CD4-positive, alpha-beta memory T cell (primary cell): ENCODE data around the gene DMGDH. TPM values are rescaled to one million over a fixed set of nuclear protein-coding genes. Genes with fewer than 3 reads are reported as not detected.

Experiments used
- CTCF ChIA-PET: fragments of 350-600 bp; sonication (Branson Sonifier 250); formaldehyde crosslinking; loops from one replicate; lab custom pipeline; 2021; ENCODE audit warnings: inconsistent platforms; ENCODE audit not compliant: partially characterized antibody; lab: Charles Lee
- POLR2A ChIA-PET: fragments of 350-600 bp; sonication (Branson Sonifier 250); formaldehyde crosslinking; loops from one replicate; lab custom pipeline; 2021; ENCODE audit not compliant: partially characterized antibody; lab: Charles Lee
- DNase-seq, 5 donors: peaks; one replicate each; pipeline versions ENCODE4 v3.0.0 to v3.0.0-alpha.2; 2020 to 2022; ENCODE audit warnings: mixed read lengths in 1 of 5
- H3K27ac ChIP-seq: one replicate; pipeline ENCODE4 v1.7.0; 2013; ENCODE audit warnings: low read depth, low read length
- H3K27me3 ChIP-seq: 2 replicates; pipeline ENCODE4 v1.7.0; 2013; ENCODE audit warnings: mild to moderate bottlenecking, low read length, moderate library complexity; ENCODE audit not compliant: insufficient read depth
- H3K36me3 ChIP-seq: 2 replicates; pipeline ENCODE4 v1.7.0; 2013; ENCODE audit warnings: mild to moderate bottlenecking, low read length, moderate library complexity; ENCODE audit not compliant: insufficient read depth
- H3K4me1 ChIP-seq: 2 replicates; pipeline ENCODE4 v1.7.0; 2013; ENCODE audit warnings: mild to moderate bottlenecking, low read length, moderate library complexity; ENCODE audit not compliant: insufficient read depth
- H3K4me3 ChIP-seq, 2 donors: one replicate each; pipeline ENCODE4 v1.7.0; 2013; ENCODE audit warnings: low read length in 2 of 2, mild to moderate bottlenecking in 1 of 2
- H3K9me3 ChIP-seq, 2 donors: one replicate each; pipeline ENCODE4 v1.7.0; 2013; ENCODE audit warnings: low read length in 2 of 2, control low read depth in 1 of 2; ENCODE audit not compliant: control insufficient read depth in 1 of 2
- H3K27ac Mint-ChIP-seq, 7 donors: one replicate each; pipeline ENCODE4 v1.8.0; 2020 to 2021; ENCODE audit warnings: mixed read lengths in 7 of 7, mild to moderate bottlenecking in 6 of 7, inconsistent platforms in 3 of 7, moderate library complexity in 3 of 7
- H3K27me3 Mint-ChIP-seq, 2 donors: one replicate each; pipeline ENCODE4 v1.8.0; 2020 to 2021; ENCODE audit warnings: mixed read lengths in 2 of 2
- H3K36me3 Mint-ChIP-seq, 2 donors: one replicate each; pipeline ENCODE4 v1.8.0; 2020 to 2021; ENCODE audit warnings: mixed read lengths in 2 of 2, inconsistent platforms in 1 of 2, mild to moderate bottlenecking in 1 of 2
- H3K4me1 Mint-ChIP-seq, 4 donors: one replicate each; pipeline ENCODE4 v1.8.0; 2020 to 2021; ENCODE audit warnings: mixed read lengths in 4 of 4, mild to moderate bottlenecking in 1 of 4
- H3K4me3 Mint-ChIP-seq, 8 donors: one replicate each; pipeline ENCODE4 v1.8.0; 2020 to 2021; ENCODE audit warnings: mixed read lengths in 8 of 8, mild to moderate bottlenecking in 7 of 8, moderate library complexity in 6 of 8, inconsistent platforms in 3 of 8
- H3K9me3 Mint-ChIP-seq, 8 donors: one replicate each; pipeline ENCODE4 v1.8.0; 2020 to 2021; ENCODE audit warnings: mixed read lengths in 8 of 8, mild to moderate bottlenecking in 5 of 8, inconsistent platforms in 3 of 8, moderate library complexity in 1 of 8
- intact Hi-C: fragments of 100-400 bp; cut with micrococcal nuclease; formaldehyde crosslinking; loops from one replicate; pipeline ENCODE4 v1.15.1; 2023
- polyA plus RNA-seq, 2 donors: library from polyadenylated mRNA; unstranded; fragments of 300-500 nt; fragmentation: Illumina TruSeq; gene quantifications; one replicate each; pipeline ENCODE4 v1.2.3, GENCODE V29; 2021
- total RNA-seq, 2 experiments: library from RNA; stranded (reverse); gene quantifications; one replicate each; pipeline ENCODE4 v1.2.3, GENCODE V29; 2021

DMGDH gene
- total and polyA plus RNA-seq, 4 experiments from 2014 or later, result 0.10 to 0.49 TPM; not detected in 2

DNA sequence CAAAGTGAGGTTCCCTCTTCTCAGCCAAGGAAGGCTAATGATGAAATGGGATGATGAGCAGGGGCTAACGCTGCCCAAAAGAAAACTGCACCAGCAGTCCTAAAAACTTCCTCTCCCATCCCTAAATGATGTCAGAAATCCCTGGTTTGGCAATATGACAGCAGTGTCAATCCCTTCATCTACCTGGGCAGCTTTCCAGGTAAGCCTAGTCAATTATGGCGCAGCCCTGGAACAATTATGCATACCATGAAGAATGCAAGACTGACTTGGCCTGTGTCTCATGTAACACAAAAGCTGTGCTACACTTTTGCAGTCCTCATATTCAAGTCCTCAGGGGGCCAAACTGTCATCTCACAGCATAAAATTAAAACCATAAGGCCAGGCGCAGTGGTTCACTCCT lies 7.0 kb downstream of the DMGDH start:
- Mint-ChIP-seq H3K36me3 (no peaks in the 10 kb centered on the region), H3K4me1 (no peaks in the 10 kb centered on the region), H3K27ac (no peak overlapping the region), H3K4me3 (no peak overlapping the region), H3K9me3 (peaks cover 0 to 3% (median 0%) of the 10 kb centered on the region in 8 donors), H3K27me3 (peaks cover 14 to 15% of the 10 kb centered on the region in 2 donors)
- no peak overlapping the region for H3K27ac ChIP-seq
- ChIA-PET POLR2A (no interaction called here), CTCF (no interaction called here)
- no peaks in the 10 kb centered on the region for H3K27me3 ChIP-seq
- H3K36me3 ChIP-seq, result no peaks in the 10 kb centered on the region
- no peak overlapping the region for H3K4me3 ChIP-seq
- no peaks in the 10 kb centered on the region for H3K9me3 ChIP-seq
- no peaks in the 10 kb centered on the region for H3K4me1 ChIP-seq
- intact Hi-C loops, result no loop called here
- no peak for DNase-seq

DNA sequence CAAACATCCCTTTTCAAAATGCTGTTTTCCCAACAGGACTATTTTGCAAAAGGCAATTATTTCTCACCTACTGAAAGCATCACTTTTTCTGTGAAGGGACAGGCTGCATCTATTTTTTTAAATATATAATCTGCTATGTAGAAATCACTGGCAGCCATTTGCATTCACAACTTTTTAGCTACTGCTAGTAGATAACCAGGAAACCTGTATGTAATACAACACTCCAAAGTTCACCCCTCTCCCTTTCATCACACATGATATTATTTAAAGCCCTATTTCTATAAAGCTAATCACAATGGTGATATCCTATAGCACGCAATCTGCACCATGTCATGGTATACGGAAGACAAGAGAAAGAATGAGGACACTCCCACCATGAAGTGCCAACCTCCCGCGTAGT lies 9.8 kb downstream of the DMGDH start:
- intact Hi-C loops, result no loop called here
- Histone ChIP-seq H3K36me3 (no peaks in the 10 kb centered on the region), H3K4me1 (no peaks in the 10 kb centered on the region), H3K9me3 (no peaks in the 10 kb centered on the region), H3K27me3 (no peaks in the 10 kb centered on the region), H3K4me3 (no peak overlapping the region), H3K27ac (no peak overlapping the region)
- POLR2A ChIA-PET, result no interaction called here
- no peaks in the 10 kb centered on the region for H3K36me3 Mint-ChIP-seq
- H3K9me3 Mint-ChIP-seq, result peaks cover 0 to 2% (median 0%) of the 10 kb centered on the region in 8 donors
- H3K27me3 Mint-ChIP-seq, result peaks cover 12 to 18% of the 10 kb centered on the region in 2 donors
- no peak overlapping the region for H3K4me3 Mint-ChIP-seq
- H3K27ac Mint-ChIP-seq, result no peak overlapping the region
- CTCF ChIA-PET, result interaction anchor here (0.9 kb wide), 1 partner anchor 35 kb away, joined by 4 read pairs; no protein-coding TSS in a partner anchor
- DNase-seq, result no peak
- no peaks in the 10 kb centered on the region for H3K4me1 Mint-ChIP-seq

DNA sequence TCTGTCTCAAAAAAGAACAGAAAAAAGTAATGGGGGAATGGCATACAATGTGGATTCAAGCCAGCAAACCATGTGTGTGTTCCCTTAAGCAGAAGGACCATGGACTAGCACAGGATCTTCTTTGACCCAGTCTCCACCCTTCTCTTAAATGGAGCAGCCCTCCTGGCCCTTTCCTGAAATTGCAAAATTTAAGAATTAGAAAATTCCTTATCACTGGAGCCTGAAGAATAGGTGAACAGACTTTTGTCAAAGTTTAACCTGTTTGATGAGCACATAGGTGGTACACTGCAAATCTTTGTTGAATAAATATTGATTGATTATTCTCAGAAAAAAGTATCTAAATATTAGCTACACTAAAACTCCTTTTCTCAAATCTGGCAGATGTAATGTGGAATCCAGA lies 12.6 kb downstream of the DMGDH start:
- peaks cover 0 to 5% (median 0%) of the 10 kb centered on the region in 8 donors for H3K9me3 Mint-ChIP-seq
- no peak for DNase-seq
- no peaks in the 10 kb centered on the region for H3K9me3 ChIP-seq
- no peak overlapping the region for H3K27ac Mint-ChIP-seq
- CTCF ChIA-PET, result no interaction called here
- H3K27me3 Mint-ChIP-seq, result peaks cover 12 to 13% of the 10 kb centered on the region in 2 donors
- H3K36me3 Mint-ChIP-seq, result no peaks in the 10 kb centered on the region
- H3K4me1 ChIP-seq, result no peaks in the 10 kb centered on the region
- H3K36me3 ChIP-seq, result no peaks in the 10 kb centered on the region
- no peaks in the 10 kb centered on the region for H3K4me1 Mint-ChIP-seq
- no peak overlapping the region for H3K27ac ChIP-seq
- intact Hi-C loops, result no loop called here
- no peak overlapping the region for H3K4me3 ChIP-seq
- no peak overlapping the region for H3K4me3 Mint-ChIP-seq
- POLR2A ChIA-PET, result no interaction called here
- H3K27me3 ChIP-seq, result no peaks in the 10 kb centered on the region

GRCh38 chr5:79055017-79055416 lies 14.5 kb downstream of the DMGDH start:
- Mint-ChIP-seq H3K4me1 (no peaks in the 10 kb centered on the region), H3K9me3 (peaks cover 0 to 6% (median 2%) of the 10 kb centered on the region in 8 donors), H3K27ac (no peak overlapping the region), H3K36me3 (no peaks in the 10 kb centered on the region), H3K27me3 (peaks cover 8 to 11% of the 10 kb centered on the region in 2 donors), H3K4me3 (no peak overlapping the region)
- Histone ChIP-seq H3K27me3 (no peaks in the 10 kb centered on the region), H3K27ac (no peak overlapping the region), H3K4me3 (no peak overlapping the region), H3K9me3 (no peaks in the 10 kb centered on the region), H3K4me1 (no peaks in the 10 kb centered on the region), H3K36me3 (no peaks in the 10 kb centered on the region)
- ChIA-PET CTCF (no interaction called here), POLR2A (no interaction called here)
- no peak for DNase-seq
- intact Hi-C loops, result no loop called here

GRCh38 chr5:79053321-79053720 lies 16.2 kb downstream of the DMGDH start:
- CTCF ChIA-PET, result no interaction called here
- Mint-ChIP-seq H3K4me1 (no peaks in the 10 kb centered on the region), H3K36me3 (no peaks in the 10 kb centered on the region), H3K27me3 (peaks cover 7 to 8% of the 10 kb centered on the region in 2 donors), H3K9me3 (peaks cover 0 to 6% (median 2%) of the 10 kb centered on the region in 8 donors), H3K4me3 (no peak overlapping the region), H3K27ac (no peak overlapping the region)
- intact Hi-C loops, result no loop called here
- Histone ChIP-seq H3K36me3 (no peaks in the 10 kb centered on the region), H3K9me3 (no peaks in the 10 kb centered on the region), H3K4me1 (no peaks in the 10 kb centered on the region), H3K4me3 (no peak overlapping the region), H3K27ac (no peak overlapping the region), H3K27me3 (no peaks in the 10 kb centered on the region)
- POLR2A ChIA-PET, result no interaction called here
- DNase-seq, result no peak

DNA sequence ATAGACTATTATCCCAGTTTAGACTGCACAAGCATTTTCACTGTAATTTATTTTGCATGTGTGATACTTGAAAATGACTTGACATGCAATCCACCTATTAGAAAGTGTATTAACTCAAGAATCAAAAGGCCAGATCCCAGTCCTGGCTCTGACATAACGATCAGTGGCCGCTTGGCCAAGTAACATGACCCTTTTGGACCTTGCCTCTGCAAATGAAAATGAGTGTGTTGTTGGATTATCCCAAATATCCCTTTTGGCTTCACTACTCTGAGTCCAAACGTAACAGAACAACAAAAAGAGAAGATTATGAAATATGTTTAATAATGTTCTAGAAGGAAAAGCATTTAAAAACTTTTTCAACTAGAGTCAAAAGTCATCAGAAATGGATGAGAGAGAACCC lies 19.0 kb downstream of the DMGDH start:
- intact Hi-C loops, result no loop called here
- Histone ChIP-seq H3K4me1 (no peaks in the 10 kb centered on the region), H3K27me3 (no peaks in the 10 kb centered on the region), H3K36me3 (no peaks in the 10 kb centered on the region), H3K4me3 (no peak overlapping the region), H3K27ac (no peak overlapping the region), H3K9me3 (no peaks in the 10 kb centered on the region)
- Mint-ChIP-seq H3K4me1 (no peaks in the 10 kb centered on the region), H3K27me3 (peaks cover 5 to 13% of the 10 kb centered on the region in 2 donors), H3K9me3 (peaks cover 0 to 6% (median 1%) of the 10 kb centered on the region in 8 donors), H3K4me3 (no peak overlapping the region), H3K27ac (no peak overlapping the region), H3K36me3 (no peaks in the 10 kb centered on the region)
- ChIA-PET POLR2A (no interaction called here), CTCF (no interaction called here)
- DNase-seq, result no peak

- H3K27me3 Mint-ChIP-seq, result peaks cover 5 to 10% of the 10 kb centered on the region in 2 donors
- peaks cover 0 to 6% (median 1%) of the 10 kb centered on the region in 8 donors for H3K9me3 Mint-ChIP-seq
- no peaks in the 10 kb centered on the region for H3K27me3 ChIP-seq
- POLR2A ChIA-PET, result no interaction called here
- no peaks in the 10 kb centered on the region for H3K4me1 Mint-ChIP-seq
- intact Hi-C loops, result no loop called here
- no peaks in the 10 kb centered on the region for H3K36me3 Mint-ChIP-seq
- no peaks in the 10 kb centered on the region for H3K4me1 ChIP-seq
- H3K4me3 ChIP-seq, result no peak overlapping the region
- no peak for DNase-seq
- H3K4me3 Mint-ChIP-seq, result no peak overlapping the region
- no peak overlapping the region for H3K27ac Mint-ChIP-seq
- H3K36me3 ChIP-seq, result no peaks in the 10 kb centered on the region
- H3K9me3 ChIP-seq, result no peaks in the 10 kb centered on the region
- CTCF ChIA-PET, result interaction anchor here (1.5 to 3.0 kb wide), 2 partner anchors 24 to 26 kb away, joined by 7 to 12 read pairs; no protein-coding TSS in a partner anchor
- no peak overlapping the region for H3K27ac ChIP-seq
These were observed 21.0 kb downstream of the DMGDH start for GRCh38 chr5:79048437-79048836.
